ENCODE data around the gene PCYT1A.

DNA sequence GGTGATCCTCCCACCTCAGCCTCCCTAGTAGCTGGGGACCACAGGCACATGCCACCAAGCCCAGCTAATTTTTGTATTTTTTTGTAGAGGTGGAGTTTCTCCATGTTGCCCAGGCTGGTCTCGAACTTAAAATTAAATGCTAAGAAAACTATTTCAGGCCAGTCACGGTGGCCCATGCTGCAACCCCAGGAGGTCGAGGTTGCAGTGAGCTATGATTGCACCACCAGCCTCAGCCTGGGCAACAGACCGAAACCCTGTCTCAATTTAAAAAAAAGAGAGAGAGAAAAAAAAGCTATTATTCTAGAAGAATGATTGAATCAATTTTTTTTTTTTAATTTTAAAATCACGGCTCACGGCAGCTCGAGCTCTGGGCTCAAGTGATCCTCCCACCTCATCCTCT is 66.5 kb downstream of the PCYT1A start:
- TF ChIP-seq CTCF (IDR thresholded peaks at IDR 0.05) (no peak), POLR2AphosphoS5 (IDR thresholded peaks at IDR 0.05; ENCODE audit: insufficient read depth in 1 of 2, low read depth in 1 of 2) (no peak), POLR2A (IDR thresholded peaks at IDR 0.05) (no peak)
